GM18499 (cell line): Measurements from ENCODE around the gene CES5A.
"Not testable (repeated sequence)": the region's sequence is repeated elsewhere in the genome, so short reads cannot be mapped to it uniquely, and the experiment has no call there.

Experiments used
- ATAC-seq: cut with Tn5 transposase; IDR thresholded peaks from one replicate; pipeline ENCODE4 v1.9.1; 2021; ENCODE audit warnings: moderate number of reproducible peaks; ENCODE audit not compliant: insufficient read depth, unreplicated experiment

The CES5A gene

GRCh38 chr16:55830658-55831294, 44.4 kb downstream of the CES5A start:
- no peak for ATAC-seq

DNA sequence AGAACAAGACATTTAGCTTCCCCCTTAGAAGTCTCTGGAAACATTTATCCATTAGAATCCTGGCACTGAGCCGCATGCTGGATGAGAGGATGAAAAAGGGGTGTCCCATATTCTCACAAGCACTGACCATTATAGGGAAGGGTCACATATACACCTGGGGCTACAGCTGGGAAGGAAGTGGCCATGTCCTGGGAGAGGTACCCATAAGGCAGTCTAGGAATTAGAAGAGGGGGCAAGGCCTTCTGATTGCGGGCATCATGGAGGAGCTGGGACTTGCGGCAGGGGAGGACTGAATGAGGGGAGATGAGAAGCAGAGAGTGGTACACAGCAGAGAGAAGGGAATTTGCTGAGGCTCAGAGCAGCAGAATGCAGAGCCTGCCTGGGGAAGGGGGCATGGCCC, 45.9 kb downstream of the CES5A start:
- ATAC-seq: not testable (repeated sequence)

- ATAC-seq: no peak
Observed at GRCh38 chr16:55828680-55829079, 46.5 kb downstream of the CES5A start.

GRCh38 chr16:55825115-55825728, 50.0 kb downstream of the CES5A start:
- ATAC-seq: no peak

DNA sequence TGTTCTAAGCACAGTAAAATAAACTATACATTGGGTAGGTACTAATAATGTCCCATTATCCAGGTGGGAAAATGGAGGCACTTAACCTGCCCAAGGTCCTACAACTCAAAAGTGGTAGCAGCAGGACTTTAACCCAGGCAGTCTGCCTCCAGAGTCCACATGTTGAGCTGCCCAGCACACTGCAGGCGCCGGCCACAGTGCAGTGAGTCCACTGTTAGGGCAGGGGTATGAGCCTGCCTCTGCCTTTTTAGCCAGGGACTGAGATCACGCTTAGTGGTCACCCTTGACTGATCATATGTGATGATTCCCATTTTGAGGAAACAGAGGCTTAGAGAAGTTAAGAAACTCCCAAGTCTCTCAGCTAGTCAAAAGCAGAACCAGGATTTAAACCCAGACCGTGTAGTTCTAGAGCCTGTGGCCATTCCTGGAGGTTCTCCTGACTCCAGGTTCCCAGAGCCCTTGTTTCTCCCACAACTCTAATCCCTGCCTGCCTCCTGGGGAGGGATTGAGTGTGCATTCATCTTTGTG, 50.6 kb downstream of the CES5A start:
- ATAC-seq: no peak

GRCh38 chr16:55822280-55822810, 52.8 kb downstream of the CES5A start:
- no peak for ATAC-seq

DNA sequence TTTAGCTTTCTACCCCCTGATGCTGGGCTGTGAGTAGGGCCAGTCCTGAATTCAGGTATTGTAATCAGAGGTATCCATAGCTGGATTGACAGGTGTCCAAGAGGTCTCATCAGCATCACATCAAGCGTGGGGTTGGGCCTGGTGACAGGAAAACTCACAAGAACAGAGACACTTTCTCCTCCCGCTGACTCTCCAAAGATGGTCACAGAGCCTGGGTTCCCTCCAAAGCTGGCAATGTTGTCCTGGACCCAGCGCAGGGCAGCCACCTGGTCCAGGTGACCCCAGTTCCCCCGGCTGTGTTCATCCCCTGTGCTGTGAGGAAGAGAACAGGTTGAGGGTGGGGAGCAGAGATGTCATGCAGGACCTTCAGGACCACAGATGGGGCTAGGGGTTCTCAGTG, 54.0 kb downstream of the CES5A start:
- no peak for ATAC-seq

GRCh38 chr16:55820615-55821014, 54.6 kb downstream of the CES5A start:
- no peak for ATAC-seq

GRCh38 chr16:55817236-55817912, 57.8 kb downstream of the CES5A start:
- ATAC-seq: no peak

DNA sequence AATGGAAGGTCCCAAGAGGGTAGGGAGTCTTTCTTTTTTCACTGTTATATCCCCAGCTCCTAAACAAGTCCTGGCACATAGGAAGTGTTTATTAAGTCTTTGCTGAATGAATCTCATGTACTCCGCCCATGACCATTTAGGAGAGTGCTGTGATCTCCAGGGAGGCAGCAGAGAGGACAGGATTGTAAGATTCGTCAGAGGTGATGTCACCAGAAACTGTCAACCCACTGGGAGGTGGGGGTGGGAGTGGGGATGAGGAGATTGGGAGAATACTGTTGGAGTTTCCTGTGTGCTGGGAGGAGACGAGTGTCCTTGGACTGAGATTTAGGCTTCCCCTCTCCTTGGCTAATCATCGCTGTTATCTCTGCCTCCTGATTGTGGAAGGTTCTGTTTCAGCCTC, 59.0 kb downstream of the CES5A start:
- ATAC-seq: not testable (repeated sequence)

DNA sequence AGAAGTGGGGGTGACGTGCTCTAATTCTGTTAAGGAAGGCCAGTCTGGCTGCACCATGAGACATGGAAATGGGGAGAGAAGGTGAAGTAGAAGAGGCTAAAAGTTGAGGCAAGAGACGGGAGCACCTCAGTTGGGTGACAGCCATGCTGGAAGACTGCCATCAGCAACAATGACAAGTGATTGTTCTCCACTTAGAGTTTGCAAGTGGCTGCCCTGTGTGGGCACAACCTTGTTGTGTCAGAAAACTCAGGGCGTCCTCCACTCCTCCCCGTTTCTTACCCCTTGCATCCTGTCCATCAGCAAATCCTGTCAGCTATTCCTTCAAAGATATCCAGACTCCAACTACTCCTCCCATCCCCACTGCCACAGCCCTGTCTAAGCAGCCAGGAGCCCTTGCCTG, 59.9 kb downstream of the CES5A start:
- no peak for ATAC-seq

DNA sequence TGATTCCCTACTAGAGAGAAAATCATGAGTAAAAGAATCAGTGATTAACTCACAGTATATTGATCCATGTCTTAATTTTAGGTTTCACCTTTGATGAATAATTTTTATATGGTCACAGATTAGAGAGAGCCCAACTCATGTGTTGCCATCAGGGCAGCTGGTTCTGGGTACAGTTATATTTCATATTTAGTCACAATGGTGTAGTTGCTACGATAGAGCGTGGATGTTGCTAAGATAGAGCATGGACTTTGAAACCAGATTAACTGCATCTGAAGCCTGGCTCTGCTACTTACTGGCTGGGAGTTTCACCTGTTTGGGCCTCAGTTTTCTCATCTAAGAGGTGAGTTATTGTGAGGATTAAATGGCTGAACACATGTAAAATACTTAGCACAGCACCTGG, 61.0 kb downstream of the CES5A start:
- ATAC-seq: not testable (repeated sequence)

DNA sequence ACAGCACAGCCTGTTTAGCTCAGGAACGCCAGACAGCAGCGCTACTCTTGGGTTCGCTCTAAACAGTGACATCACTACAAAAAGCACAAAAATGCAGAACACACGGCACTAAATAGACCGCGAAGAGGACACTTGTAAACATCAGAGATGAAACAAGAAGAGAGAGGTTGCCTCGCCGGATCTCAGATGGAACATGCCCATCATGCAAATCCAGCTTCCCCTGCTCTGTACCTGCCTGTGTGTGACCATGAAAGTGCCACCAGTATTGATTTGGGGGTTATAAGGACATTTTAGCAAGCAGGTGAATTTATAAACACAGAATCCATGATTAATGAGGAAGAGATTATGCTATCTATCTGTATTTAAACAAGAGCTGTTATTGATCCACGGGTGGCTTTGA, 61.4 kb downstream of the CES5A start:
- not testable (repeated sequence) for ATAC-seq

- ATAC-seq: no peak
Observed at GRCh38 chr16:55812951-55813350, 62.2 kb downstream of the CES5A start.

- ATAC-seq: no peak
Observed at GRCh38 chr16:55811811-55812210, 63.4 kb downstream of the CES5A start.

DNA sequence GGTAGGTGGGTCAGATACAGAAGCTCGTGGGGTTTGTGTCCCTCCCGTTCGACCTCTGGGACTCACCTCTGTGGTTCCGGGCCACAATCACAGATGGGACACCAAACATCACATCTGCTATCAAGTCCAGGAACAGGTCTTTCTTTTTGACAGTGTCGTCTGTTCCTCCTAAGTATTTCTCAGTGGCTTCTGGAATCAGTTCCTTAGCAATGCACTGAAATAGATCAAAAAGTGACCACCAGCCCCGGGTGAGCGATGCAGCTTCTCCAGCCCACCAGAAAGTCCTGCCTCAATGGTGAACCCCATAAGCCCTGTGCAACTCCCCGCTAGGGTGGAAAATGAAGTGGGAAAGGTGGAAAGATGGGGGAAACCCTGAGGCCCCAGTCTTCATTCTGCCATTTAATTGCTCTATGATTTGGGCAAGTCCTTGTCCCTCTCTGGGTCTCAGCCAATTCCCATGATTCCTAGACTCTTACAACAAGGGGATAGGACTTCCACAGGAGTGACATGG, 64.7 kb downstream of the CES5A start:
- no peak for ATAC-seq

DNA sequence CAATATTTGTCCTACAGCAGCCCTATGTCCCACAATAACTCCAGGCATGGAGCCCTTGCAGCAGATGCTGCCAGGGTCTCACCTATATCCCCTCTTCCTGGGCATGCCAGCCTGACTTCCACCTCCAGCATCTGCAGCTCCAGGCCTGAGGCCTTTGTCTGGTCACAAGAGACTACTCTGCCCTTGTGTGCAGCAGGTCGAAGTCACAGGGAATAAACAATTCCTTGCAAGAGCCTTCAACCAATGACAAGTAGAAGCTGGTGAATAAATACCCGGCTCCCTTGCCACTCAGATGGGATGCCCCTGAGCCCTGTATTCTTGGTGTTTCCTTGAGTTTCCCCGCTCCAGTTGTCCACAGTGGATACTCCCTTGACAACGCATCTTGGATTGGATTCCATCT, 65.3 kb downstream of the CES5A start:
- no peak for ATAC-seq

GRCh38 chr16:55809386-55809785, 65.8 kb downstream of the CES5A start:
- no peak for ATAC-seq

DNA sequence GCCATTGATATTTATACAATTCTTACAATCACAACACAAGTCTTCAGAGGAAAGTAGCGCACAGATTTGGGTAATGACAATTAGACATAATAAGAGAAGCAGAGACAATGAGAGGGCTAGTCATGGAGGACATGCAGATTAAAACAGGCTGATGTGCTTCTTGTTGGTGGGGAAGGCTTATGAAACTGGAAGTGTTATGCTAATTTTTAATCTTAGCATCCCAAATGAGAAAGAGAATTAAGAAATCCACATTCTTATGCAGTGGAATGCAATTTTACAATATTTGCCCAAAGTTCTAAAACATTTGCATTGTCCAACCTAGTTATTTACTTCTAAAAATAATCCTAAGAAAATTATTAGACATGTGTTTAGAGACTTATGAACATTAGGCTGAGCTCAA, 66.9 kb downstream of the CES5A start:
- not testable (repeated sequence) for ATAC-seq

DNA sequence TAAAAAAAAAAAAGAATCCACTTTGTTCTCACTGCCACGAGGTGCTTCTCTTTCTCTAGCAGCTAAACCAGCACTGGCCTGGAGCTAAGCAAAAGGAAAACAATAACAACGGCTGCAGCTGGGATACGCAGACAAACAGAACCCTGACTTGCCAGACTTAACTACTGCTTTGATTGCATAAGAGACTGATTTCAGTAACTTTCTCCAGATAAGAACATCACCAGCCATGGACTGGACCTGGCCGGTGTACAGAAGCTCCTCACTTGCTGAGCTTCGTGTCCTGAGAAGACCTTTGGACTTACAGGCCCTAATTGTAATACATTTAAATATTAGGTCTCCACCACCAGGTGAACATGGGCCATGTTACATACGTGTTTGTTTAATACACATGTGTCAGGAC, 70.1 kb downstream of the CES5A start:
- ATAC-seq: not testable (repeated sequence)

DNA sequence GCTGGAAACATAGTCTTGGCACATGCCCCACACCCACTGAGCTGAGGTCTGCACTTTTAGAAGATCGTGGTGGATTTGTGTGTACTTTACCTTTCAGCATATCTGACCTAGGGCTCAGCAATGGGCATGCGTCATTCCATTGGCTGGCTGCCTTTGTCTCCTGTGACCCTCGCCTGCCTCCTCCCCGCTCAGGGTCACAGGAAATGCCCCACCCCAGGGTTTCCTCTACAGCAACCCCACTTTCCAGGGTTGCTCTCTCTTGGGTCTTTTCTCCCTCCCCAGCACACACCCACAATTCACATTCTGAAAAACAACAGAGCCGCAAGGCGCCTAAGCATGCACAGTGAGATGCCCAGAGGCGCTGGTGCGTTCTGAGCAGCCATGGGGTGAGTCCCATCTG, 71.5 kb downstream of the CES5A start:
- not testable (repeated sequence) for ATAC-seq
